ENCODE data around the gene MFAP4.

Gene MFAP4

GRCh38 chr17:19397556-19398041 lies 10.6 kb upstream of the MFAP4 start:
- peak overlapping the region; percentile 17 for H2AFZ ChIP-seq (ENCODE audit: low read length, unreplicated experiment)
- H3K79me2 ChIP-seq (ENCODE audit: control insufficient read depth, insufficient read depth, low read length, unreplicated experiment) = no peaks in the 10 kb centered on the region
- peaks cover 14% of the 10 kb centered on the region for H3K4me1 ChIP-seq (ENCODE audit: control insufficient read depth, insufficient read depth, low read length, unreplicated experiment)
- no peaks in the 10 kb centered on the region for H3K36me3 ChIP-seq (ENCODE audit: insufficient read depth, low read length)
- H3K27ac ChIP-seq (ENCODE audit: low read depth, low read length) = peak overlapping the region; percentile 52
- no peak overlapping the region for H3K4me3 ChIP-seq (ENCODE audit: low read depth, low read length)
- no peaks in the 10 kb centered on the region for H3K27me3 ChIP-seq (ENCODE audit: insufficient read depth, low read length)

GRCh38 chr17:19392303-19392702 lies 5.3 kb upstream of the MFAP4 start:
- Histone ChIP-seq H3K79me2 (ENCODE audit: control insufficient read depth, insufficient read depth, low read length, unreplicated experiment) (no peaks in the 10 kb centered on the region), H2AFZ (ENCODE audit: low read length, unreplicated experiment) (no peak overlapping the region), H3K4me1 (ENCODE audit: control insufficient read depth, insufficient read depth, low read length, unreplicated experiment) (peaks cover 17% of the 10 kb centered on the region), H3K4me3 (ENCODE audit: low read depth, low read length) (no peak overlapping the region), H3K27me3 (ENCODE audit: insufficient read depth, low read length) (no peaks in the 10 kb centered on the region), H3K27ac (ENCODE audit: low read depth, low read length) (no peak overlapping the region), H3K36me3 (ENCODE audit: insufficient read depth, low read length) (no peaks in the 10 kb centered on the region)

GRCh38 chr17:19391432-19391831 lies 4.4 kb upstream of the MFAP4 start:
- Histone ChIP-seq H3K36me3 (ENCODE audit: insufficient read depth, low read length) (no peaks in the 10 kb centered on the region), H3K4me3 (ENCODE audit: low read depth, low read length) (no peak overlapping the region), H3K27me3 (ENCODE audit: insufficient read depth, low read length) (no peaks in the 10 kb centered on the region), H3K4me1 (ENCODE audit: control insufficient read depth, insufficient read depth, low read length, unreplicated experiment) (peaks cover 22% of the 10 kb centered on the region), H3K27ac (ENCODE audit: low read depth, low read length) (no peak overlapping the region), H3K79me2 (ENCODE audit: control insufficient read depth, insufficient read depth, low read length, unreplicated experiment) (no peaks in the 10 kb centered on the region), H2AFZ (ENCODE audit: low read length, unreplicated experiment) (no peak overlapping the region)

GRCh38 chr17:19390951-19391350 lies 4.0 kb upstream of the MFAP4 start:
- Histone ChIP-seq H3K27ac (ENCODE audit: low read depth, low read length) (no peak overlapping the region), H3K79me2 (ENCODE audit: control insufficient read depth, insufficient read depth, low read length, unreplicated experiment) (no peaks in the 10 kb centered on the region), H3K36me3 (ENCODE audit: insufficient read depth, low read length) (no peaks in the 10 kb centered on the region), H3K4me1 (ENCODE audit: control insufficient read depth, insufficient read depth, low read length, unreplicated experiment) (peaks cover 27% of the 10 kb centered on the region), H3K4me3 (ENCODE audit: low read depth, low read length) (no peak overlapping the region), H2AFZ (ENCODE audit: low read length, unreplicated experiment) (no peak overlapping the region), H3K27me3 (ENCODE audit: insufficient read depth, low read length) (no peaks in the 10 kb centered on the region)

- Histone ChIP-seq H3K4me3 (ENCODE audit: low read depth, low read length) (no peak overlapping the region), H3K36me3 (ENCODE audit: insufficient read depth, low read length) (no peaks in the 10 kb centered on the region), H3K27me3 (ENCODE audit: insufficient read depth, low read length) (no peaks in the 10 kb centered on the region), H3K27ac (ENCODE audit: low read depth, low read length) (no peak overlapping the region), H2AFZ (ENCODE audit: low read length, unreplicated experiment) (no peak overlapping the region), H3K79me2 (ENCODE audit: control insufficient read depth, insufficient read depth, low read length, unreplicated experiment) (no peaks in the 10 kb centered on the region), H3K4me1 (ENCODE audit: control insufficient read depth, insufficient read depth, low read length, unreplicated experiment) (peaks cover 44% of the 10 kb centered on the region)
Observed at GRCh38 chr17:19388791-19389785, 2.1 kb upstream of the MFAP4 start.

- H3K4me3 ChIP-seq (ENCODE audit: low read depth, low read length) = no peak overlapping the region
- H3K36me3 ChIP-seq (ENCODE audit: insufficient read depth, low read length) = 0 out of 2 replicates have a peak, but pooled peaks cover 1% of the 10 kb centered on the region
- peaks cover 51% of the 10 kb centered on the region for H3K4me1 ChIP-seq (ENCODE audit: control insufficient read depth, insufficient read depth, low read length, unreplicated experiment)
- no peaks in the 10 kb centered on the region for H3K27me3 ChIP-seq (ENCODE audit: insufficient read depth, low read length)
- peak overlapping the region; percentile 71 for H3K27ac ChIP-seq (ENCODE audit: low read depth, low read length)
- no peak overlapping the region for H2AFZ ChIP-seq (ENCODE audit: low read length, unreplicated experiment)
- H3K79me2 ChIP-seq (ENCODE audit: control insufficient read depth, insufficient read depth, low read length, unreplicated experiment) = no peaks in the 10 kb centered on the region
Observed at GRCh38 chr17:19387921-19388521, 1.0 kb upstream of the MFAP4 start.

GRCh38 chr17:19386051-19386929 lies 700 bp downstream of the MFAP4 start:
- Histone ChIP-seq H3K36me3 (ENCODE audit: insufficient read depth, low read length) (0 out of 2 replicates have a peak, but pooled peaks cover 3% of the 10 kb centered on the region), H2AFZ (ENCODE audit: low read length, unreplicated experiment) (no peak overlapping the region), H3K27me3 (ENCODE audit: insufficient read depth, low read length) (no peaks in the 10 kb centered on the region), H3K79me2 (ENCODE audit: control insufficient read depth, insufficient read depth, low read length, unreplicated experiment) (peaks cover 12% of the 10 kb centered on the region), H3K4me3 (ENCODE audit: low read depth, low read length) (peak overlapping the region; percentile 48), H3K27ac (ENCODE audit: low read depth, low read length) (peak overlapping the region; percentile 71), H3K4me1 (ENCODE audit: control insufficient read depth, insufficient read depth, low read length, unreplicated experiment) (peaks cover 51% of the 10 kb centered on the region)

GRCh38 chr17:19385521-19385983 lies 1.4 kb downstream of the MFAP4 start:
- Histone ChIP-seq H3K4me3 (ENCODE audit: low read depth, low read length) (no peak overlapping the region), H3K27me3 (ENCODE audit: insufficient read depth, low read length) (no peaks in the 10 kb centered on the region), H3K4me1 (ENCODE audit: control insufficient read depth, insufficient read depth, low read length, unreplicated experiment) (peaks cover 51% of the 10 kb centered on the region), H2AFZ (ENCODE audit: low read length, unreplicated experiment) (no peak overlapping the region), H3K27ac (ENCODE audit: low read depth, low read length) (peak overlapping the region; percentile 71), H3K36me3 (ENCODE audit: insufficient read depth, low read length) (peaks cover 9% of the 10 kb centered on the region; the same call in 1 of the 2 replicates), H3K79me2 (ENCODE audit: control insufficient read depth, insufficient read depth, low read length, unreplicated experiment) (peaks cover 20% of the 10 kb centered on the region)

- Histone ChIP-seq H3K79me2 (ENCODE audit: control insufficient read depth, insufficient read depth, low read length, unreplicated experiment) (peaks cover 27% of the 10 kb centered on the region), H3K36me3 (ENCODE audit: insufficient read depth, low read length) (peaks cover 16% of the 10 kb centered on the region; the same call in 1 of the 2 replicates), H2AFZ (ENCODE audit: low read length, unreplicated experiment) (no peak overlapping the region), H3K27me3 (ENCODE audit: insufficient read depth, low read length) (no peaks in the 10 kb centered on the region), H3K4me3 (ENCODE audit: low read depth, low read length) (no peak overlapping the region), H3K4me1 (ENCODE audit: control insufficient read depth, insufficient read depth, low read length, unreplicated experiment) (peaks cover 55% of the 10 kb centered on the region), H3K27ac (ENCODE audit: low read depth, low read length) (peak overlapping the region; percentile 71)
Observed at GRCh38 chr17:19384723-19385391, 2.1 kb downstream of the MFAP4 start.

Measured in ACC112 (cell line).